H1 (cell line): ENCODE measurements around the gene C3orf52. TPM values are rescaled to one million over a fixed set of nuclear protein-coding genes. Genes with fewer than 3 reads are reported as not detected.

Experiments
- BCL11A ChIP-seq, 2 experiments: IDR thresholded peaks; one replicate each; pipeline ENCODE4 v1.6.1; 2011; ENCODE audit warnings: low read depth in 2 of 2, low read length in 2 of 2, mild to moderate bottlenecking in 2 of 2
- BRCA1 ChIP-seq: IDR thresholded peaks from 2 replicates; pipeline ENCODE4 v1.6.1; 2012; ENCODE audit warnings: low read depth, low read length, improper control_type of control experiment
- CBX5 ChIP-seq: fragments of 300-800, 300-1000 bp; sonication (generic); IDR thresholded peaks from 2 replicates; pipeline ENCODE4 v1.7.1; 2016; ENCODE audit warnings: antibody characterized with exemption, low read length, low read depth
- CBX8 ChIP-seq: fragments of 300-800, 300-1000 bp; sonication (generic); IDR thresholded peaks from 2 replicates; pipeline ENCODE4 v1.7.1; 2016; ENCODE audit warnings: low read depth, low read length, borderline replicate concordance
- CTCF ChIP-seq, 3 experiments: IDR thresholded peaks; 1 replicate in 2 of 3; 2 replicates in 1 of 3; pipeline versions ENCODE4 v1.5.1 to v1.6.1; 2011; ENCODE audit warnings: low read length in 3 of 3, mild to moderate bottlenecking in 3 of 3, inconsistent platforms in 2 of 3, low read depth in 1 of 3, moderate library complexity in 1 of 3; ENCODE audit not compliant: insufficient read depth in 1 of 3; ENCODE audit errors: control extremely low read depth in 1 of 3
- EGR1 ChIP-seq: IDR thresholded peaks from 2 replicates; pipeline ENCODE4 v1.6.1; 2011; ENCODE audit warnings: low read depth, low read length, borderline replicate concordance
- POU5F1 ChIP-seq: IDR thresholded peaks from 2 replicates; pipeline ENCODE4 v1.6.1; 2011; ENCODE audit warnings: low read depth, mild to moderate bottlenecking, low read length, moderate library complexity
- SP1 ChIP-seq: IDR thresholded peaks from 2 replicates; pipeline ENCODE4 v1.6.1; 2011; ENCODE audit warnings: low read depth, low read length
- TAF1 ChIP-seq: IDR thresholded peaks from 2 replicates; pipeline ENCODE4 v1.6.1; 2011; ENCODE audit warnings: mild to moderate bottlenecking, low read depth, low read length
- TCF12 ChIP-seq: IDR thresholded peaks from 2 replicates; pipeline ENCODE4 v1.6.1; 2011; ENCODE audit warnings: low read depth, mild to moderate bottlenecking, low read length
- polyA plus RNA-seq, 7 experiments: library from polyadenylated mRNA; depleted of rRNA in 3 of 7; stranded (reverse) in 5 of 7; unstranded in 2 of 7; fragments of >200 nt in 5 of 7; fragments of 200-250 nt in 2 of 7; gene quantifications; 1 replicate in 5 of 7; 2 replicates in 1 of 7; 4 replicates in 1 of 7; pipeline versions ENCODE4 v1.2.1 to v1.2.3, GENCODE V29; 2011 to 2013; ENCODE audit warnings: missing spikeins in 2 of 7, mixed read lengths in 2 of 7
- total RNA-seq: library from RNA; stranded (reverse); fragmentation: NEBNext Ultra II Directional; extraction: Animal tissue kit (Norgen Biotek cat#: 25700); gene quantifications from 2 replicates; pipeline ENCODE4 v1.2.1, GENCODE V29; 2021

C3orf52 gene
- total and polyA plus RNA-seq, 2 of the 8 experiments (the other 6 are each of a cell fraction or from before 2014, with no cell fraction given), result 9.7 to 13.1 TPM

- TF ChIP-seq CTCF (IDR thresholded peaks at IDR 0.05; ENCODE audit: control extremely low read depth in 1 of 3, insufficient read depth in 1 of 3, low read depth in 1 of 3, low read length in 3 of 3) (no peak), BRCA1 (no peak), TCF12 (no peak), TAF1 (no peak), POU5F1 (no peak), CBX8 (no peak), CBX5 (no peak), SP1 (no peak), BCL11A (IDR thresholded peaks at IDR 0.05; ENCODE audit: low read depth in 2 of 2, low read length in 2 of 2) (no peak), EGR1 (no peak)
Measured at GRCh38 chr3:112114576-112115160, 28.5 kb downstream of the C3orf52 start (continued).
